ENCODE measurements around the gene SARDH.

The SARDH gene

GRCh38 chr9:133658442-133659431 is 79.4 kb downstream of the SARDH start (continued):
- no peak for TF ChIP-seq ZNF26 (tag by site-specific recombination; IDR thresholded peaks at IDR 0.05)
- TF ChIP-seq HOXD13 (CRISPR knock-in tag; IDR thresholded peaks at IDR 0.05; ENCODE audit: borderline replicate concordance), result no peak
- peak; percentile 53 for TF ChIP-seq ZNF398 (tag by site-specific recombination; IDR thresholded peaks at IDR 0.05)
- no peak for TF ChIP-seq CTCF (tag by site-specific recombination; IDR thresholded peaks at IDR 0.05)
- no peak for TF ChIP-seq ZNF311 (tag by site-specific recombination; IDR thresholded peaks at IDR 0.05; ENCODE audit: borderline replicate concordance)
- peak; percentile 95 for TF ChIP-seq KLF9 (tag by site-specific recombination; IDR thresholded peaks at IDR 0.05; ENCODE audit: low read depth)
- no peak for TF ChIP-seq ZNF707 (tag by site-specific recombination; IDR thresholded peaks at IDR 0.05)
- peak; percentile 100 for TF ChIP-seq OSR2 (tag by site-specific recombination; IDR thresholded peaks at IDR 0.05)
- TF ChIP-seq ZNF341 (tag by site-specific recombination; IDR thresholded peaks at IDR 0.05; ENCODE audit: low read depth), result peak; percentile 76
- no peak for TF ChIP-seq ZNF202 (tag by site-specific recombination; IDR thresholded peaks at IDR 0.05; ENCODE audit: borderline replicate concordance)
- TF ChIP-seq ZNF549 (tag by site-specific recombination; IDR thresholded peaks at IDR 0.05), result no peak
- no peak for TF ChIP-seq ZSCAN4 (tag by site-specific recombination; IDR thresholded peaks at IDR 0.05)
- no peak for TF ChIP-seq BCL6B (tag by site-specific recombination; IDR thresholded peaks at IDR 0.05)
- no peak for TF ChIP-seq REST (tag by site-specific recombination; IDR thresholded peaks at IDR 0.05)
- peak; percentile 76 for TF ChIP-seq SP2 (tag by site-specific recombination; IDR thresholded peaks at IDR 0.05)
- TF ChIP-seq GLIS2 (tag by site-specific recombination; IDR thresholded peaks at IDR 0.05), result 0 out of 2 replicates have a peak, but pooled peaks have one; percentile 41
- peak; percentile 69 for TF ChIP-seq ZNF692 (tag by site-specific recombination; IDR thresholded peaks at IDR 0.05)
- TF ChIP-seq ZFHX2 (tag by site-specific recombination; conservative IDR thresholded peaks at IDR 0.05), result peak; percentile 97

All from HEK293 (cell line).